B cell (primary cell): ENCODE results near the gene NTM. TPM values are rescaled to one million over a fixed set of nuclear protein-coding genes. Genes with fewer than 3 reads are reported as not detected.

Experiments used
- ATAC-seq: fragments of 200-7000 bp; cut with Tn5 transposase; one replicate; pipeline ENCODE4 v1.10.0; 2021; ENCODE audit warnings: low read depth, mild to moderate bottlenecking, moderate number of reproducible peaks, moderate library complexity
- CTCF ChIA-PET: fragments of 350-600 bp; sonication (Branson Sonifier 250); formaldehyde crosslinking; loops from one replicate; lab custom pipeline; 2021; ENCODE audit warnings: antibody characterized with exemption, inconsistent platforms; lab: Charles Lee
- POLR2A ChIA-PET: fragments of 350-600 bp; sonication (Branson Sonifier 250); formaldehyde crosslinking; loops from one replicate; lab custom pipeline; 2021; ENCODE audit warnings: antibody characterized with exemption; lab: Charles Lee
- DNase-seq: peaks from one replicate; pipeline ENCODE4 v3.0.0; 2013
- H2AFZ ChIP-seq: 2 replicates; pipeline ENCODE4 v1.6.1; 2012; ENCODE audit warnings: mild to moderate bottlenecking, low read depth, low read length; ENCODE audit not compliant: insufficient read depth, poor library complexity, severe bottlenecking
- H3K27ac ChIP-seq, 2 donors: 1 replicate in 1 of 2; 2 replicates in 1 of 2; pipeline ENCODE4 v1.5.1; 2012 to 2013; ENCODE audit warnings: low read length in 2 of 2, mild to moderate bottlenecking in 2 of 2, moderate library complexity in 1 of 2
- H3K27me3 ChIP-seq, 4 experiments: fragments of 200-600 bp in 1 of 4; sonication (generic) in 1 of 4; replicated peaks in 1 of 4; 1 replicate in 2 of 4; 2 replicates in 2 of 4; pipeline versions ENCODE4 v1.6.1 to v1.7.0; 2013 to 2016; ENCODE audit warnings: low read length in 3 of 4, mild to moderate bottlenecking in 2 of 4, mixed read lengths in 1 of 4, moderate library complexity in 1 of 4; ENCODE audit not compliant: insufficient read depth in 4 of 4, control insufficient read depth in 3 of 4; ENCODE audit errors: control extremely low read depth in 1 of 4
- H3K36me3 ChIP-seq, 2 experiments: replicated peaks in 1 of 2; 1 replicate in 1 of 2; 2 replicates in 1 of 2; pipeline versions ENCODE4 v1.6.1 to v1.7.1; 2013; ENCODE audit warnings: low read length in 1 of 2; ENCODE audit not compliant: insufficient read depth in 2 of 2, control insufficient read depth in 1 of 2; ENCODE audit errors: control extremely low read depth in 1 of 2, extremely low read depth in 1 of 2
- H3K4me1 ChIP-seq, 2 donors: fragments of 200-600 bp in 1 of 2; sonication (generic) in 1 of 2; 1 replicate in 1 of 2; 2 replicates in 1 of 2; pipeline versions ENCODE4 v1.5.1 to v1.6.1; 2013 to 2017; ENCODE audit warnings: low read length in 2 of 2; ENCODE audit not compliant: control insufficient read depth in 2 of 2, insufficient read depth in 2 of 2
- H3K4me2 ChIP-seq: replicated peaks from 2 replicates; pipeline ENCODE3; 2012; ENCODE audit warnings: mild to moderate bottlenecking, low read depth, low read length; ENCODE audit not compliant: poor library complexity, severe bottlenecking
- H3K4me3 ChIP-seq, 5 experiments: fragments of 200-600 bp in 1 of 5; sonication (generic) in 1 of 5; 1 replicate in 3 of 5; 2 replicates in 2 of 5; pipeline versions ENCODE4 v1.5.1 to v1.7.0; 2011 to 2016; ENCODE audit warnings: low read length in 4 of 5, mild to moderate bottlenecking in 4 of 5, low read depth in 2 of 5, control low read depth in 1 of 5, moderate library complexity in 1 of 5; ENCODE audit not compliant: insufficient read depth in 1 of 5; ENCODE audit errors: control extremely low read depth in 1 of 5, extremely low read depth in 1 of 5
- H3K79me2 ChIP-seq: fragments of 200-600 bp; sonication (generic); one replicate; pipeline ENCODE4 v1.6.0; 2016; ENCODE audit warnings: low read length; ENCODE audit not compliant: control insufficient read depth, insufficient read depth
- H3K9ac ChIP-seq: fragments of 200-600 bp; sonication (generic); 2 replicates; pipeline ENCODE4 v1.6.1; 2017; ENCODE audit warnings: mild to moderate bottlenecking, low read length, moderate library complexity
- H3K9me3 ChIP-seq, 3 donors: one replicate each; pipeline versions ENCODE4 v1.6.1 to v1.7.1; 2013; ENCODE audit warnings: low read length in 2 of 3; ENCODE audit not compliant: control insufficient read depth in 2 of 3, insufficient read depth in 1 of 3; ENCODE audit errors: control extremely low read depth in 1 of 3
- H4K20me1 ChIP-seq: 2 replicates; pipeline ENCODE4 v1.6.0; 2012; ENCODE audit warnings: mild to moderate bottlenecking, low read length; ENCODE audit not compliant: insufficient read depth, control insufficient read depth, poor library complexity, severe bottlenecking
- H3K27ac Mint-ChIP-seq: one replicate; pipeline ENCODE4 v1.8.0; 2021; ENCODE audit warnings: mixed read lengths
- H3K27me3 Mint-ChIP-seq: one replicate; pipeline ENCODE4 v1.8.0; 2021; ENCODE audit warnings: mixed read lengths
- H3K4me1 Mint-ChIP-seq: one replicate; pipeline ENCODE4 v1.8.0; 2021; ENCODE audit warnings: mixed read lengths
- H3K4me3 Mint-ChIP-seq: one replicate; pipeline ENCODE4 v1.8.0; 2021; ENCODE audit warnings: mixed read lengths
- H3K9me3 Mint-ChIP-seq: one replicate; pipeline ENCODE4 v1.8.0; 2022; ENCODE audit warnings: mixed read lengths; ENCODE audit not compliant: insufficient read depth
- EZH2 ChIP-seq: IDR thresholded peaks from 2 replicates; pipeline ENCODE4 v1.6.1; 2012; ENCODE audit warnings: borderline replicate concordance, low read depth, mild to moderate bottlenecking, moderate library complexity, low read length; ENCODE audit not compliant: insufficient read depth, poor library complexity, severe bottlenecking
- WGBS: methylation state at CpG from one replicate; pipeline ENCODE4 v1.1.5; 2013; ENCODE audit warnings: missing lambda C conversion rate; ENCODE audit not compliant: insufficient coverage; 5-methylcytosine and 5-hydroxymethylcytosine counted together
- intact Hi-C: fragments of 100-400 bp; cut with micrococcal nuclease; formaldehyde crosslinking; loops from one replicate; pipeline ENCODE4 v1.10.0; 2022
- polyA plus RNA-seq: library from polyadenylated mRNA; depleted of rRNA; stranded (reverse); fragments of >200 nt; gene quantifications from 2 replicates; pipeline ENCODE4 v1.2.3, GENCODE V29; 2012
- total RNA-seq, 2 donors: library from RNA; stranded (reverse); fragments of 120-200 nt in 1 of 2; gene quantifications; 1 replicate in 1 of 2; 2 replicates in 1 of 2; pipeline versions ENCODE4 v1.2.3 to v1.2.4, GENCODE V29; 2013 to 2022
- TF ChIP-seq, protein P1 (sequence below): fragments of 200-600 bp; IDR thresholded peaks from one replicate; pipeline ENCODE4 v1.8.0; 2022; ENCODE audit warnings: antibody characterized with exemption, mild to moderate bottlenecking

NTM gene
- total and polyA plus RNA-seq, 2 donors (not counting 1 experiment from before 2014, with no cell fraction given) = not detected

DNA sequence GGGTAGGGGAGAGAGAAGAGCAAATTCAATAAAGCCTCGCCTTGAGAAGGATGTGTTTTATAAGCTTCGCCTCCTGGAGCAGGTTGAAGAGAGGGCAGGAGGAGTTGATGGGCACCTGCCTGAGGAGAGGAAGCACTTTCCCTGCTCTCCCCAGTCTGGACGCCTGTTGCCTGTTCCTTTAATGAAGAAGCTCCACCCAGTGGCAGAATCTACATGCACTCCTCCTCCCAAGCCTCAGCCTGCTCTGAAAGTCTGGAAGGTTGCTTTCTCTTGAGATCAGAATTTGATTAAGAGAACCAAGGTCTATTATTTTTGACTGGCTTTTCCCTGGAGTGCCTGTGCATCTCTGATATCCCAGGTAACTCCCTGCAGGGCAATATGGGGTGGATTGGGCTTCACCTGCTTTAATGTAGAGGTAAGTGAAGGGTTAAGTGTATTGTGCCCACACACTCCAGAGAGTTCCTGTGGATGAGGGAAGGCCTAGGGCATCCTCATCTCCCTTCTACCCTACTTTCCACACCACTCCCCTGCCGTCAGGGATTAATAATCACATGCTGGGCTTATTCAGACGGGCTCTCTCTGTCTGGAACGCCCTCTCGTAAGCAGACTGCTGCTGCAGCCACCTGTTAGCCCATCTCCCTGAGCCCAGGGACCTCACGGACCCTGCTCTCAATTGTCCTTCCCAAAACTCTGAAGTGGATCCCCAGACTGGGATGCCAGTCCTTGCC, 22.3 kb downstream of the NTM start:
- no peak overlapping the region for H3K27ac ChIP-seq
- no peak overlapping the region for H3K27ac Mint-ChIP-seq
- H3K79me2 ChIP-seq = no peaks in the 10 kb centered on the region
- H3K36me3 ChIP-seq = no peaks in the 10 kb centered on the region
- H3K4me1 Mint-ChIP-seq = no peaks in the 10 kb centered on the region
- H3K4me2 ChIP-seq = no peak overlapping the region
- H3K9ac ChIP-seq = no peak overlapping the region
- H3K4me3 ChIP-seq = no peak overlapping the region
- no peaks in the 10 kb centered on the region for H4K20me1 ChIP-seq
- H3K4me3 Mint-ChIP-seq = no peak overlapping the region
- ATAC-seq (no peak), DNase-seq (no peak)
- H3K4me1 ChIP-seq = no peaks in the 10 kb centered on the region
- no peak for TF ChIP-seq EZH2
- TF ChIP-seq, protein P1, sequence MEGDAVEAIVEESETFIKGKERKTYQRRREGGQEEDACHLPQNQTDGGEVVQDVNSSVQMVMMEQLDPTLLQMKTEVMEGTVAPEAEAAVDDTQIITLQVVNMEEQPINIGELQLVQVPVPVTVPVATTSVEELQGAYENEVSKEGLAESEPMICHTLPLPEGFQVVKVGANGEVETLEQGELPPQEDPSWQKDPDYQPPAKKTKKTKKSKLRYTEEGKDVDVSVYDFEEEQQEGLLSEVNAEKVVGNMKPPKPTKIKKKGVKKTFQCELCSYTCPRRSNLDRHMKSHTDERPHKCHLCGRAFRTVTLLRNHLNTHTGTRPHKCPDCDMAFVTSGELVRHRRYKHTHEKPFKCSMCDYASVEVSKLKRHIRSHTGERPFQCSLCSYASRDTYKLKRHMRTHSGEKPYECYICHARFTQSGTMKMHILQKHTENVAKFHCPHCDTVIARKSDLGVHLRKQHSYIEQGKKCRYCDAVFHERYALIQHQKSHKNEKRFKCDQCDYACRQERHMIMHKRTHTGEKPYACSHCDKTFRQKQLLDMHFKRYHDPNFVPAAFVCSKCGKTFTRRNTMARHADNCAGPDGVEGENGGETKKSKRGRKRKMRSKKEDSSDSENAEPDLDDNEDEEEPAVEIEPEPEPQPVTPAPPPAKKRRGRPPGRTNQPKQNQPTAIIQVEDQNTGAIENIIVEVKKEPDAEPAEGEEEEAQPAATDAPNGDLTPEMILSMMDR = no peak
- POLR2A ChIA-PET = no interaction called here
- no peak overlapping the region for H2AFZ ChIP-seq
- H3K9me3 Mint-ChIP-seq = no peaks in the 10 kb centered on the region
- H3K27me3 Mint-ChIP-seq = peaks cover 4% of the 10 kb centered on the region
- CTCF ChIA-PET = no interaction called here
- 78% methylated on average over 5 of the region's 8 CpGs for WGBS
- H3K27me3 ChIP-seq = no peaks in the 10 kb centered on the region
- H3K9me3 ChIP-seq = peaks cover 0 to 10% (median 0%) of the 10 kb centered on the region in 3 donors
- intact Hi-C loops = no loop called here

DNA sequence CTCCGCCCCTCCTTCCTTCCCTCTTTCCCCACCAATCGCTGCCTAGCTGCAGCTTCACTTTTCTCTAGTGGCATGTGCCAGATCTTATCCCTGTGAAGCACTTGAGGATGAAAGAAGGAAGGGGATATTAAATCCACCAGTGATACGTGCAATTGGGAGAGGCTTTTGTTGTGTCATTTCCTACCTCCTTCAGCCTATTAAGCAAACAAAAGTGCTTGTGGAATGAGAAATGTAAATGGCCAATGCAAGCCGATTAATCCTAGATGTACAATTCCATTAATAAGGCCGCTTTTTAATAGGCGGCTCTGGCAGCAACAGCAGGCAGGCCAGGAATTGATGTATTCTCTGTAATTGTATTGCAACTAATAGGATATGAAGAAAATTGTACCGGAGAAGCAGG, 23.3 kb downstream of the NTM start:
- no peak for DNase-seq
- Histone ChIP-seq H3K9me3 (peaks cover 0 to 10% (median 0%) of the 10 kb centered on the region in 3 donors), H2AFZ (no peak overlapping the region), H4K20me1 (no peaks in the 10 kb centered on the region), H3K4me2 (no peak overlapping the region), H3K27me3 (no peaks in the 10 kb centered on the region), H3K79me2 (no peaks in the 10 kb centered on the region), H3K4me1 (no peaks in the 10 kb centered on the region), H3K9ac (no peak overlapping the region), H3K27ac (no peak overlapping the region), H3K36me3 (no peaks in the 10 kb centered on the region), H3K4me3 (no peak overlapping the region)
- ChIA-PET CTCF (no interaction called here), POLR2A (no interaction called here)
- Mint-ChIP-seq H3K4me3 (no peak overlapping the region), H3K4me1 (no peaks in the 10 kb centered on the region), H3K9me3 (no peaks in the 10 kb centered on the region), H3K27ac (no peak overlapping the region), H3K27me3 (peaks cover 5% of the 10 kb centered on the region)
- intact Hi-C loops = no loop called here
- TF ChIP-seq EZH2 = no peak
- TF ChIP-seq, protein P1 = no peak
- 100% methylated on average over 2 of the region's 7 CpGs for WGBS
- no peak for ATAC-seq
